ENCODE results near the gene SCAPER. TPM values are rescaled to one million over a fixed set of nuclear protein-coding genes. Genes with fewer than 3 reads are reported as not detected.

Gene SCAPER
- total RNA-seq, 4 donors from 2014 or later = 18.7 to 22.4 (median 19.2) TPM

- no peak overlapping the region for H3K27ac ChIP-seq (replicated peaks in 1 of 4)
- H3K4me1 ChIP-seq = no peaks in the 10 kb centered on the region
- H3K27me3 ChIP-seq = no peaks in the 10 kb centered on the region
- TF ChIP-seq CTCF (IDR thresholded peaks at IDR 0.05) (no peak), POLR2AphosphoS5 (IDR thresholded peaks at IDR 0.05) (no peak), EP300 (IDR thresholded peaks at IDR 0.05) (no peak), POLR2A (IDR thresholded peaks at IDR 0.05; ENCODE audit: low read depth) (no peak)
- no peaks in the 10 kb centered on the region for H3K9me3 ChIP-seq
- intact Hi-C loops (cut with DNase I) = no loop called here
- WGBS = 96% methylated on average over 4 of the region's 4 CpGs
- H3K4me3 ChIP-seq = no peak overlapping the region
- no peak for DNase-seq (ENCODE audit: extremely low spot score)
- H3K36me3 ChIP-seq = no peaks in the 10 kb centered on the region
These were observed 409.7 kb downstream of the SCAPER start for GRCh38 chr15:76495487-76495886.

- Histone ChIP-seq H3K27ac (replicated peaks in 1 of 4) (no peak overlapping the region), H3K4me3 (no peak overlapping the region), H3K36me3 (no peaks in the 10 kb centered on the region), H3K4me1 (no peaks in the 10 kb centered on the region), H3K27me3 (no peaks in the 10 kb centered on the region), H3K9me3 (no peaks in the 10 kb centered on the region)
- 95% methylated on average over 1 of the region's 1 CpG for WGBS
- intact Hi-C loops (cut with DNase I) = no loop called here
- DNase-seq (ENCODE audit: extremely low spot score) = no peak
- TF ChIP-seq EP300 (IDR thresholded peaks at IDR 0.05) (no peak), POLR2AphosphoS5 (IDR thresholded peaks at IDR 0.05) (no peak), CTCF (IDR thresholded peaks at IDR 0.05) (no peak), POLR2A (IDR thresholded peaks at IDR 0.05; ENCODE audit: low read depth) (no peak)
These were observed 412.6 kb downstream of the SCAPER start for GRCh38 chr15:76492538-76492937.

- WGBS = 95% methylated on average over 2 of the region's 2 CpGs
- TF ChIP-seq POLR2A (IDR thresholded peaks at IDR 0.05; ENCODE audit: low read depth) (no peak), EP300 (IDR thresholded peaks at IDR 0.05) (no peak), POLR2AphosphoS5 (IDR thresholded peaks at IDR 0.05) (no peak), CTCF (IDR thresholded peaks at IDR 0.05) (no peak)
These were observed 421.4 kb downstream of the SCAPER start for GRCh38 chr15:76483752-76484151.

GRCh38 chr15:76483018-76483417 is 422.1 kb downstream of the SCAPER start:
- 89% methylated on average over 1 of the region's 1 CpG for WGBS
- intact Hi-C loops (cut with DNase I) = no loop called here
- no peak for TF ChIP-seq POLR2AphosphoS5 (IDR thresholded peaks at IDR 0.05)
- no peak for TF ChIP-seq EP300 (IDR thresholded peaks at IDR 0.05)
- no peak for TF ChIP-seq POLR2A (IDR thresholded peaks at IDR 0.05; ENCODE audit: low read depth)
- no peak for TF ChIP-seq CTCF (IDR thresholded peaks at IDR 0.05)
- Histone ChIP-seq H3K4me3 (no peak overlapping the region), H3K27me3 (no peaks in the 10 kb centered on the region), H3K27ac (replicated peaks in 1 of 4) (no peak overlapping the region), H3K9me3 (no peaks in the 10 kb centered on the region), H3K4me1 (no peaks in the 10 kb centered on the region), H3K36me3 (no peaks in the 10 kb centered on the region)
- no peak for DNase-seq (ENCODE audit: extremely low spot score)

More at GRCh38 chr15:76483752-76484151, 421.4 kb downstream of the SCAPER start:
- Histone ChIP-seq H3K9me3 (no peaks in the 10 kb centered on the region), H3K4me1 (no peaks in the 10 kb centered on the region), H3K27ac (replicated peaks in 1 of 4) (no peak overlapping the region), H3K27me3 (no peaks in the 10 kb centered on the region), H3K4me3 (no peak overlapping the region), H3K36me3 (no peaks in the 10 kb centered on the region)
- no peak for DNase-seq (ENCODE audit: extremely low spot score)
- intact Hi-C loops (cut with DNase I) = no loop called here

- no peak overlapping the region for H3K4me3 ChIP-seq
- H3K27ac ChIP-seq (replicated peaks in 1 of 4) = no peak overlapping the region
- intact Hi-C loops (cut with DNase I) = no loop called here
- H3K36me3 ChIP-seq = no peaks in the 10 kb centered on the region
- 87% methylated on average over 3 of the region's 3 CpGs for WGBS
- no peak for DNase-seq (ENCODE audit: extremely low spot score)
- no peak for TF ChIP-seq POLR2AphosphoS5 (IDR thresholded peaks at IDR 0.05)
- TF ChIP-seq CTCF (IDR thresholded peaks at IDR 0.05) = no peak
- TF ChIP-seq EP300 (IDR thresholded peaks at IDR 0.05) = no peak
- TF ChIP-seq POLR2A (IDR thresholded peaks at IDR 0.05; ENCODE audit: low read depth) = no peak
- no peaks in the 10 kb centered on the region for H3K4me1 ChIP-seq
- no peaks in the 10 kb centered on the region for H3K27me3 ChIP-seq
- H3K9me3 ChIP-seq = no peaks in the 10 kb centered on the region
These were observed 424.9 kb downstream of the SCAPER start for GRCh38 chr15:76480267-76480666.

Data from esophagus muscularis mucosa (tissue), 4 donors.